VCaP (cell line): ENCODE measurements around the gene CST5.
"Not testable (repeated sequence)": the region's sequence is repeated elsewhere in the genome, so short reads cannot be mapped to it uniquely, and the experiment has no call there.

Experiments used
- H3K27ac ChIP-seq: fragments of 450-650 bp; 2 replicates; pipeline ENCODE4 v1.5.1; 2017
- CTCF ChIP-seq: fragments of 450-650 bp; conservative IDR thresholded peaks from 2 replicates; pipeline ENCODE4 v1.5.1; 2017; ENCODE audit warnings: mild to moderate bottlenecking, moderate library complexity

CST5 gene

DNA sequence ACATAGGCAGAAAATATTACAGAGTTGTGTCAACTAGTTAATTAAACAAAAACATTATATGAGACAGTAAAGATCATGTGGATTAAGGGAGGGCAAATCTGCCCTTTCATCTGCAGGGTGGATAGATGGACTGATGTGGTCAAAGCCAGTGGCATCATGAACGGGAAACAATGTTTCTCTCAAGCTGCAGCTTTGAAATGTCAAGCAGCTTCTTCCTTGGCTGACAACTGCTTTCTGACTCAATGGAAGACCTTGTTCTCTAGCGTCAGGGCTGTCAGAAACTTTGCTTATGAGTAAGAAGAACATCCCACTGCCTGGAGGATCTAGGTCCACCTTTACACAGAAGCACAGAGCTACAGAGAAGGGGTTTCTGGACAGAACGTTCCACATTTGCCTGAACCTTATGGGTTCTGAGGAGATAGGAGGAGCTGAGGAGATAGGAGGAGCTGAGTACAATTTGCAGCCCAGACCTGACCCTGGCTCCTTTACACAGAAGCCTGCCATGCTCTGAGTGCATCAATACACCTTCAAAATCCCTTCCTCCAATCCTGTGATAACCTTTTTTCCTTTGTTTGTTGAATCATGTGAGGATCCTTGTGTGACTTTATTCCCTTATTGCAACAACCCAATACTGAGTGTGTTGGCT lies 6.1 kb downstream of the CST5 start:
- TF ChIP-seq CTCF = no peak
- no peak overlapping the region for H3K27ac ChIP-seq

DNA sequence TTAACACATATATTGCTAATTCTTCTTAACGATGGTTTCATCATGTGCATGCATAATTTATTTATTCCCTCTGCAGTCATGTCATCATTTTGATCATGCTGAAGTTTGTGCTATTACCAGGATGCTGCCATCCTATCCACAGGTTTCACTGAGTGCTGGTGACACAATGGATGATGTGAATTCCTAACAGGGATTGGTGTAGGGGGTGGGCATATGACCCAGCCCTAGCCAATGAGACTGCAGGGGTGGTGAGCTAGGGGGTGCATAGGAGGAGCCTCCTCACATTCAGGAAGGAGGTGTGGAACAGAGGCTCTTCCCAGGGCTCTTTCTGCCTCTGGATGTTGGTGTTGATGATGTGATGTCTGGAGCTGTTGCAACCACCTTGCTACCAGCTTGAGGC lies 7.5 kb downstream of the CST5 start:
- TF ChIP-seq CTCF = no peak
- H3K27ac ChIP-seq = no peak overlapping the region

GRCh38 chr20:23870461-23870860 lies 9.1 kb downstream of the CST5 start:
- H3K27ac ChIP-seq = no peak overlapping the region

DNA sequence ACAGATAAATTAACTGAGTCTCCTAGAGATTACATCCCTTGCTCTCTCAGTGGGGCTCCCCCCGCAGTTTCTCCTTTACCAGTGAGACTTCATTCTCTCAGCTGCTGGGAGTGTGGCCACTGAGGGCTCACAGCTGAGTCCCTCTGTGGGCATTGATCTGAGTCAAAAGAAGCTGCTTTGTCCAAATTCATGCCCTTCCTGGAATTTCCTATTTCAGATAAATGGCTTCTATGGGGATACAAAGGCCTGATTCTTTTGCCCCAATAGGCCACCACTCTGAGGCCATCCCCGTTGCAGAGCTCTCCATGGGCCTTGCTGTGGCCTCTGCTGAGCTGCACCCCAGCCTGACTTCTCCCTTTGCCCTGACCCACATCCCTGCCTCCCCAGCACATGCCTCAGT lies 10.0 kb downstream of the CST5 start:
- H3K27ac ChIP-seq = no peak overlapping the region
- TF ChIP-seq CTCF = no peak

More at GRCh38 chr20:23870461-23870860, 9.1 kb downstream of the CST5 start:
- TF ChIP-seq CTCF = no peak

- TF ChIP-seq CTCF = no peak
- no peak overlapping the region for H3K27ac ChIP-seq
These were observed 11.2 kb downstream of the CST5 start for GRCh38 chr20:23868321-23868720.

- no peak for TF ChIP-seq CTCF
These were observed 12.3 kb downstream of the CST5 start for GRCh38 chr20:23867152-23867776.

GRCh38 chr20:23860771-23861170 lies 18.8 kb downstream of the CST5 start:
- not testable (repeated sequence) for H3K27ac ChIP-seq

More at GRCh38 chr20:23867152-23867776, 12.3 kb downstream of the CST5 start:
- H3K27ac ChIP-seq = no peak overlapping the region

DNA sequence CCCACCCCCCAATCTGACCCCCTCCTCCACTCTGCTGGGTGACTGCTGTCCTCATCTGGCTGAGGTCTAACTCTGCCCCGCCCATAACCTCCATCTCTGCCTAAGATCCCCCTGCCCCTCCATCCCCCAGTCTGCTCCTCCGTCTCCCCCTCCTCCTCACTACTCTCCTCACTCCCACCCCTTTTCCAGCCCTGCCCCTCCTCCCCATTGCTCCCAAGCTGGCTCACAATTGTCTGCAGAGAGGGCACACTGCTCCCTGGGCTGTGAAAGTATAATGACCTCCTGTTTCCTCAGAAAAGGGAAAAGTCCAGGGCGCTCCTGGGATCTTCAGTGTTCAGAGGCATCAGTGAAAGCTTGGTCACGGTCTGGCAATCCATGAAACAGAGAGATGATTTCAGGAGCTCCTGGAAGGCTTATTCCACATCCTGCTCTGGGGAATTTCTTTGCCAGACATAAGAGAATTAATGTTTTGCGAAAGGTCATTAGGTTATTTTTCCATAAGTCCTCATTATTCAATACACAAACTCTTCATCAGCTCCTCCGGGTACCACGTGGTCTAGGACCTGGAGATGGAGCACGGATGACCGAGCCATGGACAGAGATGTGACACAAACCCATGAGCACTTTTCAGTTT lies 21.5 kb downstream of the CST5 start:
- H3K27ac ChIP-seq = no peak overlapping the region
- no peak for TF ChIP-seq CTCF
